HepG2 (cell line): ENCODE measurements around the gene SREBF1.

Experiments used
- MED8 ChIP-seq: sonication (generic); formaldehyde crosslinking; IDR thresholded peaks from 2 replicates; pipeline ENCODE4 v1.8.1; 2023; ENCODE audit warnings: mild to moderate bottlenecking, missing genetic modification reagents; ENCODE audit not compliant: insufficient replicate concordance
- PHF8 ChIP-seq: sonication (generic); formaldehyde crosslinking; IDR thresholded peaks from 2 replicates; pipeline ENCODE4 v1.5.0; 2020; ENCODE audit warnings: missing genetic modification reagents
- ZNF18 ChIP-seq: sonication (generic); formaldehyde crosslinking; IDR thresholded peaks from 2 replicates; pipeline ENCODE4 v1.8.0; 2022; ENCODE audit warnings: mild to moderate bottlenecking, missing genetic modification reagents; ENCODE audit not compliant: insufficient replicate concordance

GRCh38 chr17:17860766-17861107 is 24.0 kb upstream of the SREBF1 start:
- TF ChIP-seq MED8 (CRISPR knock-in tag), result no peak
- TF ChIP-seq PHF8, result no peak
- no peak for TF ChIP-seq ZNF18
